SH-SY5Y (cell line): Measurements from ENCODE around the gene PSD2.

ENCODE experiments used
- GATA2 ChIP-seq: IDR thresholded peaks from 2 replicates; pipeline ENCODE4 v1.6.1; 2011; ENCODE audit warnings: mild to moderate bottlenecking, low read depth, low read length
- GATA3 ChIP-seq: IDR thresholded peaks from 2 replicates; pipeline ENCODE4 v1.6.1; 2011; ENCODE audit warnings: low read depth, mild to moderate bottlenecking, low read length, moderate library complexity

DNA sequence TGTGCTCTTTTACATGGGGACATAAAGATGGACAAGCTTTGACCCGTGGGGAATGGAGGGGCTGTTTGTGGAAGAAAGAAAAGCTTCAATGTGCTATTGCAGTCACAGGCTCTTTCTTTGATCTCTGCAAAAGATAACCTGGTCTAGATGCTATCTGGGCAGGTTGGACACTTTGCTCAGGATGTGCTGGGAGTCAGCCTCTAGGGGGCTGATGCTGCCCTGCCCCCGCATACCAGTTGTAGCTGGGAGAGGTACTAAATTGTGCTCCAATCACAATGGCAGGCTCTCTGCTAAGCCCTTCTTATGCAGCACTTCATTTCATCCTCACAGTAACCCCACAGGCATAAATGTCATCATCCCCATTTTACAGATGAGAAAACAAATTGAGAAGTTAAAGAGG lies 67.2 kb downstream of the PSD2 start:
- peak; percentile 44; the same call in 1 of the 2 replicates for TF ChIP-seq GATA2
- no peak for TF ChIP-seq GATA3
